AG04450 (cell line): ENCODE data around the gene DDX54. TPM values are rescaled to one million over a fixed set of nuclear protein-coding genes. Genes with fewer than 3 reads are reported as not detected.
"Not testable (repeated sequence)": the region's sequence is repeated elsewhere in the genome, so short reads cannot be mapped to it uniquely, and the experiment has no call there.

Source experiments
- CTCF ChIA-PET: fragments of 300-600, 350-600 bp; formaldehyde crosslinking; extraction: SDS; loops from one replicate; lab custom pipeline; 2022; ENCODE audit warnings: antibody characterized with exemption, inconsistent platforms; lab: Charles Lee
- POLR2A ChIA-PET: fragments of 350-600 bp; formaldehyde crosslinking; extraction: SDS; loops from one replicate; lab custom pipeline; 2021; ENCODE audit warnings: antibody characterized with exemption, inconsistent platforms; lab: Yijun Ruan, JAX
- DNase-seq: peaks from one replicate; pipeline ENCODE4 v3.0.0-alpha.2; 2011; ENCODE audit warnings: low read depth, low spot score
- H3K27ac ChIP-seq: one replicate; pipeline ENCODE4 v1.5.1; 2012; ENCODE audit warnings: low read depth, low read length, control low read depth
- H3K27me3 ChIP-seq: one replicate; pipeline ENCODE4 v1.6.0; 2012; ENCODE audit warnings: low read length; ENCODE audit not compliant: control insufficient read depth, insufficient read depth
- H3K4me3 ChIP-seq: 2 replicates; pipeline ENCODE4 v1.5.1; 2011; ENCODE audit warnings: mild to moderate bottlenecking, low read depth, low read length, control low read depth
- H3K9me3 ChIP-seq: 2 replicates; pipeline ENCODE4 v1.5.1; 2012; ENCODE audit warnings: low read length; ENCODE audit not compliant: control insufficient read depth, insufficient read depth
- CTCF ChIP-seq: IDR thresholded peaks from 2 replicates; pipeline ENCODE4 v1.5.1; 2011; ENCODE audit warnings: low read depth, low read length, control low read depth, inconsistent platforms
- polyA plus RNA-seq: library from polyadenylated mRNA; depleted of rRNA; stranded (reverse); fragments of >200 nt; gene quantifications from 2 replicates; pipeline ENCODE4 v1.2.3, GENCODE V29; 2011

Gene DDX54
- polyA plus RNA-seq, 1 experiment = 26.9 TPM

- H3K27ac ChIP-seq = peak overlapping the region; percentile 89
- no peak for TF ChIP-seq CTCF
- no peak overlapping the region for H3K4me3 ChIP-seq
- DNase-seq = peak; percentile 81
- no peaks in the 10 kb centered on the region for H3K9me3 ChIP-seq
- ChIA-PET CTCF (interaction anchor here (0.5 kb wide), 1 partner anchor 18 kb away, joined by 3 read pairs; no protein-coding TSS in a partner anchor), POLR2A (interaction anchor here (0.5 kb wide), 1 partner anchor 148 kb away, joined by 4 read pairs; no protein-coding TSS in a partner anchor)
- H3K27me3 ChIP-seq = no peaks in the 10 kb centered on the region
These were observed 29.7 kb upstream of the DDX54 start for GRCh38 chr12:113214895-113215400.

GRCh38 chr12:113211160-113211559 lies 25.9 kb upstream of the DDX54 start:
- CTCF ChIA-PET = interaction anchor here (1.1 to 1.4 kb wide), 2 partner anchors 16 to 214 kb away, joined by 3 to 5 read pairs; no protein-coding TSS in a partner anchor
- Histone ChIP-seq H3K4me3 (no peak overlapping the region), H3K27ac (no peak overlapping the region), H3K9me3 (no peaks in the 10 kb centered on the region), H3K27me3 (no peaks in the 10 kb centered on the region)
- POLR2A ChIA-PET = no interaction called here
- DNase-seq = no peak
- TF ChIP-seq CTCF = no peak

- ChIA-PET POLR2A (interaction anchor here (1.7 kb wide), 1 partner anchor 13 kb away, joined by 4 read pairs; the partner anchor contains the start of gene TPCN1), CTCF (no interaction called here)
- Histone ChIP-seq H3K27me3 (no peaks in the 10 kb centered on the region), H3K9me3 (no peaks in the 10 kb centered on the region), H3K4me3 (no peak overlapping the region), H3K27ac (no peak overlapping the region)
- DNase-seq = no peak
- TF ChIP-seq CTCF = no peak
These were observed 23.0 kb upstream of the DDX54 start for GRCh38 chr12:113208041-113208934.

GRCh38 chr12:113207613-113208040 lies 22.3 kb upstream of the DDX54 start:
- Histone ChIP-seq H3K27me3 (no peaks in the 10 kb centered on the region), H3K27ac (peak overlapping the region; percentile 11), H3K9me3 (no peaks in the 10 kb centered on the region), H3K4me3 (no peak overlapping the region)
- no peak for TF ChIP-seq CTCF
- ChIA-PET CTCF (no interaction called here), POLR2A (interaction anchor here (1.7 kb wide), 1 partner anchor 14 kb away, joined by 4 read pairs; the partner anchor contains the start of gene TPCN1)
- no peak for DNase-seq

- CTCF ChIA-PET, H3K4me3 ChIP-seq, H3K9me3 ChIP-seq, DNase-seq, H3K27me3 ChIP-seq, H3K27ac ChIP-seq: not testable (repeated sequence)
- POLR2A ChIA-PET = interaction anchor here (1.7 kb wide), 1 partner anchor 15 kb away, joined by 4 read pairs; the partner anchor contains the start of gene TPCN1
These were observed 21.5 kb upstream of the DDX54 start for GRCh38 chr12:113206802-113207201.
